Measurements from ENCODE around the gene SPINK8.

- TF ChIP-seq POLR2AphosphoS5 (IDR thresholded peaks at IDR 0.05) (no peak), EP300 (IDR thresholded peaks at IDR 0.05) (no peak)
- TF ChIP-seq, protein P1, sequence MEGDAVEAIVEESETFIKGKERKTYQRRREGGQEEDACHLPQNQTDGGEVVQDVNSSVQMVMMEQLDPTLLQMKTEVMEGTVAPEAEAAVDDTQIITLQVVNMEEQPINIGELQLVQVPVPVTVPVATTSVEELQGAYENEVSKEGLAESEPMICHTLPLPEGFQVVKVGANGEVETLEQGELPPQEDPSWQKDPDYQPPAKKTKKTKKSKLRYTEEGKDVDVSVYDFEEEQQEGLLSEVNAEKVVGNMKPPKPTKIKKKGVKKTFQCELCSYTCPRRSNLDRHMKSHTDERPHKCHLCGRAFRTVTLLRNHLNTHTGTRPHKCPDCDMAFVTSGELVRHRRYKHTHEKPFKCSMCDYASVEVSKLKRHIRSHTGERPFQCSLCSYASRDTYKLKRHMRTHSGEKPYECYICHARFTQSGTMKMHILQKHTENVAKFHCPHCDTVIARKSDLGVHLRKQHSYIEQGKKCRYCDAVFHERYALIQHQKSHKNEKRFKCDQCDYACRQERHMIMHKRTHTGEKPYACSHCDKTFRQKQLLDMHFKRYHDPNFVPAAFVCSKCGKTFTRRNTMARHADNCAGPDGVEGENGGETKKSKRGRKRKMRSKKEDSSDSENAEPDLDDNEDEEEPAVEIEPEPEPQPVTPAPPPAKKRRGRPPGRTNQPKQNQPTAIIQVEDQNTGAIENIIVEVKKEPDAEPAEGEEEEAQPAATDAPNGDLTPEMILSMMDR (IDR thresholded peaks at IDR 0.05), result no peak
Measured at GRCh38 chr3:48334605-48335004, 1.1 kb upstream of the SPINK8 start.

Data from suprapubic skin (tissue), 4 donors.